GM12873 (cell line): ENCODE measurements around the gene MSMO1.
A peak's percentile ranks its signal among the peaks of the same experiment; 100 is the strongest.

Experiments used
- TF ChIP-seq, protein P1 (sequence below): IDR thresholded peaks from 2 replicates; pipeline ENCODE4 v1.5.1; 2012; ENCODE audit warnings: low read depth, mild to moderate bottlenecking, moderate library complexity, low read length, control low read depth; ENCODE audit not compliant: insufficient read depth; ENCODE audit errors: missing control alignments

MSMO1 gene

DNA sequence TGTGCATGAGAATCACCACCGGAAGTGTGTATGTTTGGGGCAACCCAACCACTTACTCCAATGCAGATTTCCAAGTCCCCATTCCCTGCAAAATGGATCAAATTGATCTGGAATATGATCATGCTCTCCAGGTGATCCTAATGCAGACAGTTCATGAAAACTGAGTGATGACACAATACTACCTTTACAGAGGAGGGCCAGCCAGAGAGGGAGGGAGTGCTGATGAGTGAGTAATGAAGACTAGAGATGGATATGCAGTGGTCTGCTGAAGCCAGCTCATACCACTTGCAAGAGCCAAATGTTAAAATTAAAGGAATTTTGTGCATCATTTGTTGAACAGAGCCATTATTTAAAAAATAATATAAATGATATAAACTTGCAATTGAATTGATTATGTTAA is 41.1 kb downstream of the MSMO1 start:
- TF ChIP-seq, protein P1, sequence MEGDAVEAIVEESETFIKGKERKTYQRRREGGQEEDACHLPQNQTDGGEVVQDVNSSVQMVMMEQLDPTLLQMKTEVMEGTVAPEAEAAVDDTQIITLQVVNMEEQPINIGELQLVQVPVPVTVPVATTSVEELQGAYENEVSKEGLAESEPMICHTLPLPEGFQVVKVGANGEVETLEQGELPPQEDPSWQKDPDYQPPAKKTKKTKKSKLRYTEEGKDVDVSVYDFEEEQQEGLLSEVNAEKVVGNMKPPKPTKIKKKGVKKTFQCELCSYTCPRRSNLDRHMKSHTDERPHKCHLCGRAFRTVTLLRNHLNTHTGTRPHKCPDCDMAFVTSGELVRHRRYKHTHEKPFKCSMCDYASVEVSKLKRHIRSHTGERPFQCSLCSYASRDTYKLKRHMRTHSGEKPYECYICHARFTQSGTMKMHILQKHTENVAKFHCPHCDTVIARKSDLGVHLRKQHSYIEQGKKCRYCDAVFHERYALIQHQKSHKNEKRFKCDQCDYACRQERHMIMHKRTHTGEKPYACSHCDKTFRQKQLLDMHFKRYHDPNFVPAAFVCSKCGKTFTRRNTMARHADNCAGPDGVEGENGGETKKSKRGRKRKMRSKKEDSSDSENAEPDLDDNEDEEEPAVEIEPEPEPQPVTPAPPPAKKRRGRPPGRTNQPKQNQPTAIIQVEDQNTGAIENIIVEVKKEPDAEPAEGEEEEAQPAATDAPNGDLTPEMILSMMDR, result no peak

DNA sequence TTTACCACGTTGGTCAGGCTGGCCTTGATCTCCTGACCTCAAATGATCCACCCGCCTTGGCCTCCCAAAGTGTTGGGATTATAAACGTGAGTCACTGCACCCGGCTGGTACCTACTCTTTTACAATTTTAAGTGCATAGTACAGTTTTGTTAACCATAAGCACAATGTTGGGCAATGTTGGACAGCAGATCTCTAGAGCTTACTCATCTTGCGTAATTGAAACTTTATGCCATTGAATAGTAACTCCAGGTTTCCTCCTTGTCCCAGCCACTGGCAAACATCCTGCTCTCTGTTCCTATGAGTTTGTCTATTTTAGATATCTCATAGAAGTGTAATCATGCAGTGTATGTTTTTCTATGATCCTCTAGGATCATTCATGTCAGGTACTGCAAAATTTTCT is 42.1 kb downstream of the MSMO1 start:
- TF ChIP-seq, protein P1, result no peak

DNA sequence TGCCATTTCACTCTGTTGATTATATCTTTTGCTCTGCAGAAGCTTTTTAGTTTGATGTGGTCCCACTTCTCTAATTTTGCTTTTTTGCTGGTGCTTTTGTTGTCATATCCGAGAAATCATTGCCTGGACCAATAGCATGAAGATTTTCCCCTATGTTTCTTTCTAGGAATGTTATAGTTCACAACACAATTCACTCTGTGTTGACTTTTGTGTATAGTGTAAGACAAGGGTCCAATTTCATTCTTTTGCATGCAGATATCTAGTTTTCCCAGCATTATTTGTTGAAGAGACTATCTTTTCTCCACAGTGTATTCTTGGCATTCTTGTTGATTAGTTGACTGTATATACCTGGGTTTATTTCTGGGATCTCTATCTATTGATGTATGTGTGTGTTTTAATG is 43.1 kb downstream of the MSMO1 start:
- TF ChIP-seq, protein P1, result no peak

DNA sequence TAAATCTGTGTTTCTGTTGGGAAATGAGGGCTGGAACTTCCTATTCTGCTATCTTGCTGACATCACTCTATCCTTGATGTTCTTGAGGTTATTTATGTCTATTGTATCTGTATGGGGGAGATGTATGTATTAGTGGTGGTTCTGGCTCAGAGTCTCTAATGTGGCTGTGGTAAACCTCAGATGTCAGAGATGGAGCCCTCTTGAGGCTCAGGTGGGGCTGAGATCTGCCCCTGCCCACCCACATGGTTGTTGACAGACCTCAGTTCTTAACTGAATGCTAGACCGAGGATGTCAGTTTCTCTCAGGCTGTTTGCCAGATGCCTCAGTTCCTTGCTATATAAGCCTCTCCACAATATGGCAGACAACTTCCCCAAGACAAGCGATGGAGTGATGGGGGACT is 48.0 kb downstream of the MSMO1 start:
- TF ChIP-seq, protein P1, result no peak

DNA sequence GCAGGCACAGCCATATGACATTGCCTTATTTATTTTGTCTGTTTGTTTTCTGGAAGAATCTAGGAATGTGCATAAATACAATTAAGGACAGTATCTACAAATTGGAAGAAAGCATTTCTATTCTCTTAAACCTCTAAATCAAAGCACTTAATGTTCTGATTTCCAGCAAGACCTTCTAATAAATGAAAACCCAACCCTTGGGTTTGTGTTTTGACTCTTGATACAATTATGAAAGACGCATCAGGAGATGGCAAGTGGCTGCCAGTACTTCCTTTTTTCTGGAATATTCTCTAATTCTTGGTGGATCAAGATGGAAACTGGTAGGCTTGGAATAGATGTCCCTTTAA is 50.9 kb downstream of the MSMO1 start:
- TF ChIP-seq, protein P1, result no peak

DNA sequence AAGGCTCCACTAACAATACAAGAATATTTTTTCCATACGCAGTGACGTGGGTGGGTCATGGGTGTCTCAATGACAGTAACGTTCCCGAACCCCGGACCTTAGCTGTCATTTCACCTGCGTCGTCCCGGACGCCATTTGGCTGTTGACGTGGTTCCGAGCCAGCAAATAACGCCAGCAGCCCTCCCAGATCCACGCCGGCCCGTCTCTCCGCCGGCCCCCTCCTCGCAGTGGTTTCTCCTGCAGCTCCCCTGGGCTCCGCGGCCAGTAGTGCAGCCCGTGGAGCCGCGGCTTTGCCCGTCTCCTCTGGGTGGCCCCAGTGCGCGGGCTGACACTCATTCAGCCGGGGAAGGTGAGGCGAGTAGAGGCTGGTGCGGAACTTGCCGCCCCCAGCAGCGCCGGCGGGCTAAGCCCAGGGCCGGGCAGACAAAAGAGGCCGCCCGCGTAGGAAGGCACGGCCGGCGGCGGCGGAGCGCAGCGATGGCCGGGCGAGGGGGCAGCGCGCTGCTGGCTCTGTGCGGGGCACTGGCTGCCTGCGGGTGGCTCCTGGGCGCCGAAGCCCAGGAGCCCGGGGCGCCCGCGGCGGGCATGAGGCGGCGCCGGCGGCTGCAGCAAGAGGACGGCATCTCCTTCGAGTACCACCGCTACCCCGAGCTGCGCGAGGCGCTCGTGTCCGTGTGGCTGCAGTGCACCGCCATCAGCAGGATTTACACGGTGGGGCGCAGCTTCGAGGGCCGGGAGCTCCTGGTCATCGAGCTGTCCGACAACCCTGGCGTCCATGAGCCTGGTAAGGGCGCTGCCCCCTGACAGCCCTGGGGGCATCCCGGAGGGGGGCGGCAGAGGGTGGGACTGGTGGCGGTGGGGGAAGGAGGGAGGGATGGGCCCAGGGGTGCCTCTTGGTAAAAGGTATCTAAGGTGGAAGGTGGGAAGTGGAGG is 51.5 kb downstream of the MSMO1 start, which contains the start of gene CPE:
Gene CPE, plus strand, starts transcription at position 264 of the 933 bp plus-strand sequence. Its CDS starts 214 bp downstream, at position 478.
- TF ChIP-seq, protein P1, result peak; percentile 32

DNA sequence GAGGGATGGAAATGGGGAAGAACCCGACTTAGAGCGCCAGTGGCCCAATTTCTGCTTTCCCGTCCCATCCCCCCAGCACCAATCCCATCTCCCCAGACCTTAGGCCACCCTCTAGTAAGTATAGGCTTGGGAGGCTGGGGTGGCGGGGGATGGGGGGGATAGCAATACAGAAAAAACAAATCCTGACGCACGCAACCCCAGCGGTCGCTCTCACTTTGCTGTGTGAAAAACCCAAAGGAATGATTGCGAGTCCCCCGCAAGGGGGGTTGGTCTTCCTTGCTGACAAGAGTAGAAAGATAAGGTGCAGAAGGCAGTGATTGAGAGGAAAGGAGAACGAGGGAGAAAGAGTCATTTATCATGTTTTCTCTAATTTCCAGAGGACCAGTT is 52.2 kb downstream of the MSMO1 start:
- TF ChIP-seq, protein P1, result no peak
